SK-N-MC (cell line): Measurements from ENCODE around the gene F10.

ENCODE experiments used
- EZH2 ChIP-seq: fragments of 200-600 bp; sonication (generic); IDR thresholded peaks from one replicate; pipeline ENCODE4 v1.6.1; 2017; ENCODE audit warnings: antibody characterized with exemption
- POLR2AphosphoS5 ChIP-seq: IDR thresholded peaks from 2 replicates; pipeline ENCODE4 v1.6.1; 2012; ENCODE audit warnings: mild to moderate bottlenecking, low read depth, low read length, borderline replicate concordance

- TF ChIP-seq EZH2 (no peak), POLR2AphosphoS5 (no peak)
Measured at GRCh38 chr13:113135281-113135760, 12.7 kb downstream of the F10 start.
